HepG2 (cell line): ENCODE results near the gene ZNF749. TPM values are rescaled to one million over a fixed set of nuclear protein-coding genes. Genes with fewer than 3 reads are reported as not detected.

Experiments
- ATF7 ChIP-seq, 2 experiments: fragments of 450-650 bp in 1 of 2; sonication (generic) in 1 of 2; formaldehyde crosslinking in 1 of 2; IDR thresholded peaks; 2 replicates each; pipeline versions ENCODE4 v1.4.0 to v1.6.1; 2016 to 2020; ENCODE audit warnings: antibody characterized with exemption in 1 of 2, mild to moderate bottlenecking in 1 of 2, missing genetic modification reagents in 1 of 2
- BORCS8-MEF2B ChIP-seq: sonication (generic); formaldehyde crosslinking; IDR thresholded peaks from 2 replicates; pipeline ENCODE4 v1.8.0; 2022; ENCODE audit warnings: mild to moderate bottlenecking, missing genetic modification reagents
- CEBPB ChIP-seq: IDR thresholded peaks from 2 replicates; pipeline ENCODE4 v1.6.1; 2011; ENCODE audit warnings: low read depth, low read length, improper control_type of control experiment, borderline replicate concordance
- NPAS2 ChIP-seq: sonication (generic); formaldehyde crosslinking; IDR thresholded peaks from 2 replicates; pipeline ENCODE4 v1.8.0; 2022; ENCODE audit warnings: mild to moderate bottlenecking, missing genetic modification reagents, borderline replicate concordance
- ZFY ChIP-seq: sonication (generic); formaldehyde crosslinking; IDR thresholded peaks from 2 replicates; pipeline ENCODE4 v1.4.0; 2020; ENCODE audit warnings: missing genetic modification reagents
- ZMYM3 ChIP-seq: sonication (generic); formaldehyde crosslinking; IDR thresholded peaks from 2 replicates; pipeline ENCODE4 v1.5.1; 2020; ENCODE audit warnings: mild to moderate bottlenecking, missing genetic modification reagents
- ZNF20 ChIP-seq: sonication (generic); formaldehyde crosslinking; IDR thresholded peaks from 2 replicates; pipeline ENCODE4 v1.4.0; 2020; ENCODE audit warnings: mild to moderate bottlenecking, moderate library complexity, missing genetic modification reagents
- ZNF432 ChIP-seq: sonication (generic); formaldehyde crosslinking; IDR thresholded peaks from 2 replicates; pipeline ENCODE4 v1.5.0; 2020; ENCODE audit warnings: missing genetic modification reagents, mild to moderate bottlenecking, borderline replicate concordance
- ZNF615 ChIP-seq: sonication (generic); formaldehyde crosslinking; IDR thresholded peaks from 2 replicates; pipeline ENCODE4 v1.5.0; 2020; ENCODE audit warnings: mild to moderate bottlenecking, missing genetic modification reagents, borderline replicate concordance
- ZNF720 ChIP-seq: sonication (generic); formaldehyde crosslinking; IDR thresholded peaks from 2 replicates; pipeline ENCODE4 v1.4.0; 2020; ENCODE audit warnings: missing genetic modification reagents
- ZNF737 ChIP-seq: sonication (generic); formaldehyde crosslinking; IDR thresholded peaks from 2 replicates; pipeline ENCODE4 v1.5.0; 2020; ENCODE audit warnings: missing genetic modification reagents, mild to moderate bottlenecking, borderline replicate concordance
- ZNF772 ChIP-seq: sonication (generic); formaldehyde crosslinking; IDR thresholded peaks from 2 replicates; pipeline ENCODE4 v1.5.0; 2020; ENCODE audit warnings: mild to moderate bottlenecking, missing genetic modification reagents
- ZNF775 ChIP-seq: sonication (generic); formaldehyde crosslinking; IDR thresholded peaks from 2 replicates; pipeline ENCODE4 v1.4.0; 2020; ENCODE audit warnings: missing genetic modification reagents, mild to moderate bottlenecking, moderate library complexity, borderline replicate concordance
- ZZZ3 ChIP-seq: sonication (generic); formaldehyde crosslinking; IDR thresholded peaks from 2 replicates; pipeline ENCODE4 v1.4.0; 2020; ENCODE audit warnings: missing genetic modification reagents, mild to moderate bottlenecking, borderline replicate concordance
- polyA plus RNA-seq, 8 experiments: library from polyadenylated mRNA; depleted of rRNA in 3 of 8; stranded (reverse) in 7 of 8; unstranded in 1 of 8; fragments of >200 nt; fragmentation: Illumina TruSeq in 4 of 8; extraction: Trizol in 4 of 8; gene quantifications; 2 replicates each; pipeline versions ENCODE4 v1.2.1 to v1.2.3, GENCODE V29; 2011 to 2016; ENCODE audit warnings: low read depth in 4 of 8, missing spikeins in 1 of 8, mixed read lengths in 1 of 8; ENCODE audit not compliant: insufficient read depth in 1 of 8
- total RNA-seq, 5 experiments: library from RNA; depleted of rRNA; stranded (reverse); fragments of >200 nt; fragmentation: Illumina TruSeq; extraction: Trizol; gene quantifications; 2 replicates each; pipeline ENCODE4 v1.2.3, GENCODE V29; 2016; ENCODE audit warnings: low read depth in 1 of 5
- TF ChIP-seq, protein P1 (sequence below): IDR thresholded peaks from 2 replicates; pipeline ENCODE4 v1.6.1; 2012; ENCODE audit warnings: inconsistent platforms
- TF ChIP-seq, protein P2 (sequence below): sonication (generic); formaldehyde crosslinking; IDR thresholded peaks from 2 replicates; pipeline ENCODE4 v1.5.1; 2020; ENCODE audit warnings: missing genetic modification reagents, mild to moderate bottlenecking, borderline replicate concordance
- TF ChIP-seq, protein P3 (sequence below): sonication (generic); formaldehyde crosslinking; conservative IDR thresholded peaks from 2 replicates; pipeline ENCODE4 v1.4.0; 2020; ENCODE audit warnings: missing genetic modification reagents
- TF ChIP-seq, protein P4 (sequence below): sonication (generic); formaldehyde crosslinking; IDR thresholded peaks from 2 replicates; pipeline ENCODE4 v1.9.0; 2021; ENCODE audit warnings: missing genetic modification reagents, borderline replicate concordance
- TF ChIP-seq, protein P5 (sequence below): sonication (generic); formaldehyde crosslinking; IDR thresholded peaks from 2 replicates; pipeline ENCODE4 v1.5.1; 2020; ENCODE audit warnings: missing genetic modification reagents, mild to moderate bottlenecking, borderline replicate concordance
- TF ChIP-seq, protein P6 (sequence below): fragments of 450-650 bp; IDR thresholded peaks from 2 replicates; pipeline ENCODE4 v1.6.1; 2016

The ZNF749 gene
- total and polyA plus RNA-seq, 2 of the 13 experiments (the other 11 are each of a cell fraction or from before 2014, with no cell fraction given), result 18.9 to 21.0 TPM

DNA sequence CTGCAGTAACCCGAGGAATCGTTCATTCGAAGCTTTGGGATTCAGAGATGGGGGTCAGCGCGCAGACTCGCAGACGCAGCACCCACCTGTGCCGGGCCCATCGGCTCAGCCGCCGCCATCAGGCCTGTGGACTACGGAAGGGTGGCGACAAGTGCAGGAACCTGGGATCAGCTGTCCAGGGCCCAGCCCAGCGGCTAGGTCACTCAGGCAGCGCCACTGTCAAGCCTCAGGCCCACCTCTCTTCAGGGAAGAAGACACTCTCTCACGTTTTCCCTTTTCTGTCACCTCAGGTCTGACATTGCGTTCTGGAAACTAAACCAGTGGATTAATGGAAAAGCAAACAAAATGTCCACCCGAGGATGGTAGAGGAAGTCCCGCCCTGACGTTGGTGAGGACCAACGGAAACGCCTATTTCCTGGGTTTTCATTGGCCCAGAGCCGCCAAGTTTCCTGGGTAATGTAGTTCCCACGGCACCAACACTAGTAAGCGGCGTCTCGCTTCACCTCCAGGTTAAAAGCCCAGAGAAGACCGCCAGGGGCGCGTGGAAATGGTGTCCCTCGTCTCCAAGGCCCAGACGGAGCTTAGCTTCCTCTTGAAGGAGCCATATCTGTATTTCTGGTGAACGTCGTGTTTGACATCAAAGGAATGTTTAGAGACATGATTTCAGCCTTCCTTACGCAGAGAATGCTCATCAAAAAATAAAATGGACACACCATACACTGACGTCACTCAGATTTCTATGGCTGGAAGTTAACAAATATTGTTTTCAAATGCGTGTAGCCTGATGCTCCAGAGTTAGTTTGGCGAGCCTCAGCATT, 42.3 kb downstream of the ZNF749 start, which contains the start of gene ZNF772 (continued):
- TF ChIP-seq ZNF775 (CRISPR knock-in tag), result no peak
- peak; percentile 85 for TF ChIP-seq ATF7 (IDR thresholded peaks at IDR 0.05)
- peak; percentile 31; the same call in 1 of the 2 replicates for TF ChIP-seq ATF7 (CRISPR knock-in tag; IDR thresholded peaks at IDR 0.05)
- no peak for TF ChIP-seq ZNF615 (CRISPR knock-in tag)
- TF ChIP-seq CEBPB, result peak; percentile 75; the same call in 1 of the 2 replicates
- no peak for TF ChIP-seq ZNF432 (CRISPR knock-in tag)
- TF ChIP-seq, protein P1, sequence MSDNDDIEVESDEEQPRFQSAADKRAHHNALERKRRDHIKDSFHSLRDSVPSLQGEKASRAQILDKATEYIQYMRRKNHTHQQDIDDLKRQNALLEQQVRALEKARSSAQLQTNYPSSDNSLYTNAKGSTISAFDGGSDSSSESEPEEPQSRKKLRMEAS, result peak; percentile 67
- TF ChIP-seq ZFY, result peak; percentile 92
- TF ChIP-seq, protein P2, sequence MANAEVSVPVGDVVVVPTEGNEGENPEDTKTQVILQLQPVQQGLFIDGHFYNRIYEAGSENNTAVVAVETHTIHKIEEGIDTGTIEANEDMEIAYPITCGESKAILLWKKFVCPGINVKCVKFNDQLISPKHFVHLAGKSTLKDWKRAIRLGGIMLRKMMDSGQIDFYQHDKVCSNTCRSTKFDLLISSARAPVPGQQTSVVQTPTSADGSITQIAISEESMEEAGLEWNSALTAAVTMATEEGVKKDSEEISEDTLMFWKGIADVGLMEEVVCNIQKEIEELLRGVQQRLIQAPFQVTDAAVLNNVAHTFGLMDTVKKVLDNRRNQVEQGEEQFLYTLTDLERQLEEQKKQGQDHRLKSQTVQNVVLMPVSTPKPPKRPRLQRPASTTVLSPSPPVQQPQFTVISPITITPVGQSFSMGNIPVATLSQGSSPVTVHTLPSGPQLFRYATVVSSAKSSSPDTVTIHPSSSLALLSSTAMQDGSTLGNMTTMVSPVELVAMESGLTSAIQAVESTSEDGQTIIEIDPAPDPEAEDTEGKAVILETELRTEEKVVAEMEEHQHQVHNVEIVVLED (CRISPR knock-in tag), result peak; percentile 96
- TF ChIP-seq, protein P3, sequence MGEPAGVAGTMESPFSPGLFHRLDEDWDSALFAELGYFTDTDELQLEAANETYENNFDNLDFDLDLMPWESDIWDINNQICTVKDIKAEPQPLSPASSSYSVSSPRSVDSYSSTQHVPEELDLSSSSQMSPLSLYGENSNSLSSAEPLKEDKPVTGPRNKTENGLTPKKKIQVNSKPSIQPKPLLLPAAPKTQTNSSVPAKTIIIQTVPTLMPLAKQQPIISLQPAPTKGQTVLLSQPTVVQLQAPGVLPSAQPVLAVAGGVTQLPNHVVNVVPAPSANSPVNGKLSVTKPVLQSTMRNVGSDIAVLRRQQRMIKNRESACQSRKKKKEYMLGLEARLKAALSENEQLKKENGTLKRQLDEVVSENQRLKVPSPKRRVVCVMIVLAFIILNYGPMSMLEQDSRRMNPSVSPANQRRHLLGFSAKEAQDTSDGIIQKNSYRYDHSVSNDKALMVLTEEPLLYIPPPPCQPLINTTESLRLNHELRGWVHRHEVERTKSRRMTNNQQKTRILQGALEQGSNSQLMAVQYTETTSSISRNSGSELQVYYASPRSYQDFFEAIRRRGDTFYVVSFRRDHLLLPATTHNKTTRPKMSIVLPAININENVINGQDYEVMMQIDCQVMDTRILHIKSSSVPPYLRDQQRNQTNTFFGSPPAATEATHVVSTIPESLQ (CRISPR knock-in tag), result no peak
- no peak; the same call in 1 of the 2 replicates for TF ChIP-seq ZZZ3 (CRISPR knock-in tag)
- TF ChIP-seq ZNF720 (CRISPR knock-in tag), result no peak
- no peak for TF ChIP-seq ZNF737 (CRISPR knock-in tag)
- no peak for TF ChIP-seq ZNF772 (CRISPR knock-in tag)
- peak; percentile 81; the same call in 1 of the 2 replicates for TF ChIP-seq BORCS8-MEF2B (CRISPR knock-in tag)
- TF ChIP-seq, protein P4, sequence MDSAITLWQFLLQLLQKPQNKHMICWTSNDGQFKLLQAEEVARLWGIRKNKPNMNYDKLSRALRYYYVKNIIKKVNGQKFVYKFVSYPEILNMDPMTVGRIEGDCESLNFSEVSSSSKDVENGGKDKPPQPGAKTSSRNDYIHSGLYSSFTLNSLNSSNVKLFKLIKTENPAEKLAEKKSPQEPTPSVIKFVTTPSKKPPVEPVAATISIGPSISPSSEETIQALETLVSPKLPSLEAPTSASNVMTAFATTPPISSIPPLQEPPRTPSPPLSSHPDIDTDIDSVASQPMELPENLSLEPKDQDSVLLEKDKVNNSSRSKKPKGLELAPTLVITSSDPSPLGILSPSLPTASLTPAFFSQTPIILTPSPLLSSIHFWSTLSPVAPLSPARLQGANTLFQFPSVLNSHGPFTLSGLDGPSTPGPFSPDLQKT, result no peak
- TF ChIP-seq ZNF20 (CRISPR knock-in tag), result no peak
- no peak for TF ChIP-seq NPAS2 (CRISPR knock-in tag)
- TF ChIP-seq ZMYM3 (CRISPR knock-in tag), result no peak
- TF ChIP-seq, protein P5, sequence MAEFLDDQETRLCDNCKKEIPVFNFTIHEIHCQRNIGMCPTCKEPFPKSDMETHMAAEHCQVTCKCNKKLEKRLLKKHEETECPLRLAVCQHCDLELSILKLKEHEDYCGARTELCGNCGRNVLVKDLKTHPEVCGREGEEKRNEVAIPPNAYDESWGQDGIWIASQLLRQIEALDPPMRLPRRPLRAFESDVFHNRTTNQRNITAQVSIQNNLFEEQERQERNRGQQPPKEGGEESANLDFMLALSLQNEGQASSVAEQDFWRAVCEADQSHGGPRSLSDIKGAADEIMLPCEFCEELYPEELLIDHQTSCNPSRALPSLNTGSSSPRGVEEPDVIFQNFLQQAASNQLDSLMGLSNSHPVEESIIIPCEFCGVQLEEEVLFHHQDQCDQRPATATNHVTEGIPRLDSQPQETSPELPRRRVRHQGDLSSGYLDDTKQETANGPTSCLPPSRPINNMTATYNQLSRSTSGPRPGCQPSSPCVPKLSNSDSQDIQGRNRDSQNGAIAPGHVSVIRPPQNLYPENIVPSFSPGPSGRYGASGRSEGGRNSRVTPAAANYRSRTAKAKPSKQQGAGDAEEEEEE (CRISPR knock-in tag), result no peak
- TF ChIP-seq, protein P6, sequence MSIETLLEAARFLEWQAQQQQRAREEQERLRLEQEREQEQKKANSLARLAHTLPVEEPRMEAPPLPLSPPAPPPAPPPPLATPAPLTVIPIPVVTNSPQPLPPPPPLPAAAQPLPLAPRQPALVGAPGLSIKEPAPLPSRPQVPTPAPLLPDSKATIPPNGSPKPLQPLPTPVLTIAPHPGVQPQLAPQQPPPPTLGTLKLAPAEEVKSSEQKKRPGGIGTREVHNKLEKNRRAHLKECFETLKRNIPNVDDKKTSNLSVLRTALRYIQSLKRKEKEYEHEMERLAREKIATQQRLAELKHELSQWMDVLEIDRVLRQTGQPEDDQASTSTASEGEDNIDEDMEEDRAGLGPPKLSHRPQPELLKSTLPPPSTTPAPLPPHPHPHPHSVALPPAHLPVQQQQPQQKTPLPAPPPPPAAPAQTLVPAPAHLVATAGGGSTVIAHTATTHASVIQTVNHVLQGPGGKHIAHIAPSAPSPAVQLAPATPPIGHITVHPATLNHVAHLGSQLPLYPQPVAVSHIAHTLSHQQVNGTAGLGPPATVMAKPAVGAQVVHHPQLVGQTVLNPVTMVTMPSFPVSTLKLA, result no peak
